T follicular helper cell (primary cell): ENCODE data around the gene TCAP.
"Not testable (repeated sequence)": the region's sequence is repeated elsewhere in the genome, so short reads cannot be mapped to it uniquely, and the experiment has no call there.

Experiments used
- DNase-seq: peaks from one replicate; pipeline ENCODE4 v3.0.0-alpha.2; 2020; ENCODE audit warnings: low read depth

Gene TCAP

GRCh38 chr17:39704821-39705551 is 39.8 kb downstream of the TCAP start:
- DNase-seq: no peak

- no peak for DNase-seq
Observed at GRCh38 chr17:39705786-39706348, 40.7 kb downstream of the TCAP start.

GRCh38 chr17:39706383-39706782 is 41.2 kb downstream of the TCAP start:
- no peak for DNase-seq

- no peak for DNase-seq
Observed at GRCh38 chr17:39706921-39707337, 41.8 kb downstream of the TCAP start.

GRCh38 chr17:39709319-39709997 is 44.3 kb downstream of the TCAP start:
- no peak for DNase-seq

GRCh38 chr17:39709998-39710964 is 45.1 kb downstream of the TCAP start:
- DNase-seq: no peak

GRCh38 chr17:39711071-39711470 is 45.9 kb downstream of the TCAP start:
- not testable (repeated sequence) for DNase-seq

GRCh38 chr17:39711851-39712250 is 46.7 kb downstream of the TCAP start:
- DNase-seq: no peak

- DNase-seq: no peak
Observed at GRCh38 chr17:39714234-39714633, 49.1 kb downstream of the TCAP start.

GRCh38 chr17:39715375-39716072 is 50.4 kb downstream of the TCAP start:
- no peak for DNase-seq
